Esophagus squamous epithelium (tissue), 4 donors: ENCODE data around the gene ITGB4.

Experiments
- CTCF ChIP-seq, 6 experiments: fragments of 450-650 bp in 4 of 6; fragments of 200-600 bp in 2 of 6; sonication (generic) in 2 of 6; IDR thresholded peaks; one replicate each; pipeline ENCODE4 v1.5.1; 2016 to 2019; ENCODE audit warnings: antibody characterized with exemption in 6 of 6, mild to moderate bottlenecking in 4 of 6, moderate library complexity in 4 of 6
- POLR2A ChIP-seq, 4 donors: fragments of 450-650 bp; IDR thresholded peaks; one replicate each; pipeline ENCODE4 v1.6.1; 2017; ENCODE audit warnings: antibody characterized with exemption in 4 of 4, mild to moderate bottlenecking in 4 of 4, moderate library complexity in 3 of 4

GRCh38 chr17:75795820-75796607 lies 74.8 kb downstream of the ITGB4 start:
- TF ChIP-seq POLR2A (IDR thresholded peaks at IDR 0.05): no peak
- no peak for TF ChIP-seq CTCF (IDR thresholded peaks at IDR 0.05)
